Activated naive CD4-positive, alpha-beta T cell treated with anti-CD3 and anti-CD28 coated beads for 36 hours (primary cell): ENCODE data around the gene ASGR1. TPM values are rescaled to one million over a fixed set of nuclear protein-coding genes. Genes with fewer than 3 reads are reported as not detected.

Source experiments
- CTCF ChIA-PET: fragments of 350-600 bp; sonication (Branson Sonifier 250); formaldehyde crosslinking; loops from one replicate; lab custom pipeline; 2021; ENCODE audit warnings: antibody characterized with exemption; lab: Charles Lee
- DNase-seq: peaks from one replicate; pipeline ENCODE4 v3.0.0-alpha.2; 2020
- H3K27ac Mint-ChIP-seq: one replicate; pipeline ENCODE4 v1.8.0; 2021; ENCODE audit warnings: mild to moderate bottlenecking, mixed read lengths
- H3K27me3 Mint-ChIP-seq: one replicate; pipeline ENCODE4 v1.8.0; 2021; ENCODE audit warnings: low read depth, mixed read lengths
- H3K36me3 Mint-ChIP-seq: one replicate; pipeline ENCODE4 v1.8.0; 2021; ENCODE audit warnings: low read depth, mixed read lengths
- H3K4me1 Mint-ChIP-seq: one replicate; pipeline ENCODE4 v1.8.0; 2021; ENCODE audit warnings: low read depth, mixed read lengths
- H3K4me3 Mint-ChIP-seq: one replicate; pipeline ENCODE4 v1.8.0; 2021; ENCODE audit warnings: mild to moderate bottlenecking, moderate library complexity, mixed read lengths
- H3K9me3 Mint-ChIP-seq: one replicate; pipeline ENCODE4 v1.8.0; 2021; ENCODE audit warnings: mixed read lengths
- intact Hi-C: fragments of 100-400 bp; cut with micrococcal nuclease; formaldehyde crosslinking; loops from one replicate; pipeline ENCODE4 v1.15.1; 2023
- total RNA-seq, 2 experiments: library from RNA; stranded (reverse); gene quantifications; one replicate each; pipeline ENCODE4 v1.2.3, GENCODE V29; 2021

The ASGR1 gene
- total RNA-seq, 2 experiments from 2014 or later, result 0.64 to 1.5 TPM

GRCh38 chr17:7214300-7215135 is 35.3 kb upstream of the ASGR1 start:
- no peaks in the 10 kb centered on the region for H3K9me3 Mint-ChIP-seq
- CTCF ChIA-PET, result interaction anchor here (0.6 to 1.2 kb wide), 4 partner anchors 41 to 286 kb away, joined by 3 to 5 read pairs (median 4); no protein-coding TSS in a partner anchor
- H3K27me3 Mint-ChIP-seq, result no peaks in the 10 kb centered on the region
- DNase-seq, result peak; percentile 100
- peak overlapping the region; percentile 92 for H3K27ac Mint-ChIP-seq
- intact Hi-C loops, result loop anchor here (1.0 to 5.0 kb wide), 8 partner anchors 9 to 188 kb away; partner anchors contain the start of genes DVL2, EIF5A, ELP5 and NEURL4
- H3K4me1 Mint-ChIP-seq, result peaks cover 52% of the 10 kb centered on the region
- no peaks in the 10 kb centered on the region for H3K36me3 Mint-ChIP-seq
- H3K4me3 Mint-ChIP-seq, result peak overlapping the region; percentile 88

GRCh38 chr17:7213895-7214299 is 34.7 kb upstream of the ASGR1 start:
- intact Hi-C loops, result loop anchor here (1.0 to 2.0 kb wide), 6 partner anchors 9 to 167 kb away; partner anchors contain the start of genes DVL2, EIF5A, ELP5 and NEURL4
- CTCF ChIA-PET, result interaction anchor here (0.6 to 0.9 kb wide), 4 partner anchors 72 to 323 kb away, joined by 3 to 5 read pairs (median 4); no protein-coding TSS in a partner anchor
- H3K9me3 Mint-ChIP-seq, result no peaks in the 10 kb centered on the region
- H3K4me1 Mint-ChIP-seq, result peaks cover 45% of the 10 kb centered on the region
- peak overlapping the region; percentile 92 for H3K27ac Mint-ChIP-seq
- peak overlapping the region; percentile 88 for H3K4me3 Mint-ChIP-seq
- peak; percentile 80 for DNase-seq
- H3K36me3 Mint-ChIP-seq, result no peaks in the 10 kb centered on the region
- H3K27me3 Mint-ChIP-seq, result no peaks in the 10 kb centered on the region

- intact Hi-C loops, result no loop called here
- no peak for DNase-seq
- Mint-ChIP-seq H3K27me3 (no peaks in the 10 kb centered on the region), H3K4me3 (no peak overlapping the region), H3K27ac (no peak overlapping the region), H3K9me3 (no peaks in the 10 kb centered on the region), H3K4me1 (peaks cover 30% of the 10 kb centered on the region), H3K36me3 (no peaks in the 10 kb centered on the region)
- CTCF ChIA-PET, result no interaction called here
Measured at GRCh38 chr17:7211491-7212273, 32.5 kb upstream of the ASGR1 start.

- Mint-ChIP-seq H3K27me3 (no peaks in the 10 kb centered on the region), H3K4me1 (peaks cover 32% of the 10 kb centered on the region), H3K4me3 (no peak overlapping the region), H3K9me3 (no peaks in the 10 kb centered on the region), H3K36me3 (no peaks in the 10 kb centered on the region), H3K27ac (no peak overlapping the region)
- DNase-seq, result no peak
- CTCF ChIA-PET, result no interaction called here
- intact Hi-C loops, result no loop called here
Measured at GRCh38 chr17:7208754-7209460, 29.7 kb upstream of the ASGR1 start.

GRCh38 chr17:7208027-7208571 is 28.9 kb upstream of the ASGR1 start:
- no peaks in the 10 kb centered on the region for H3K36me3 Mint-ChIP-seq
- H3K9me3 Mint-ChIP-seq, result no peaks in the 10 kb centered on the region
- CTCF ChIA-PET, result no interaction called here
- H3K4me3 Mint-ChIP-seq, result no peak overlapping the region
- H3K27ac Mint-ChIP-seq, result no peak overlapping the region
- DNase-seq, result no peak
- H3K4me1 Mint-ChIP-seq, result peaks cover 31% of the 10 kb centered on the region
- intact Hi-C loops, result no loop called here
- no peaks in the 10 kb centered on the region for H3K27me3 Mint-ChIP-seq

- intact Hi-C loops, result no loop called here
- CTCF ChIA-PET, result interaction anchor here (0.6 kb wide), 1 partner anchor 32 kb away, joined by 3 read pairs; the partner anchor contains the start of gene PHF23
- Mint-ChIP-seq H3K27me3 (no peaks in the 10 kb centered on the region), H3K4me1 (peaks cover 31% of the 10 kb centered on the region), H3K4me3 (no peak overlapping the region), H3K27ac (no peak overlapping the region), H3K36me3 (no peaks in the 10 kb centered on the region), H3K9me3 (no peaks in the 10 kb centered on the region)
- no peak for DNase-seq
Measured at GRCh38 chr17:7207120-7208001, 28.2 kb upstream of the ASGR1 start.

- DNase-seq, result no peak
- Mint-ChIP-seq H3K4me3 (peak overlapping the region; percentile 70), H3K36me3 (no peaks in the 10 kb centered on the region), H3K27me3 (no peaks in the 10 kb centered on the region), H3K4me1 (peaks cover 31% of the 10 kb centered on the region), H3K27ac (peak overlapping the region; percentile 85), H3K9me3 (no peaks in the 10 kb centered on the region)
- intact Hi-C loops, result loop anchor here (1.0 kb wide), 1 partner anchor 9 kb away; no protein-coding TSS in a partner anchor
- CTCF ChIA-PET, result no interaction called here
Measured at GRCh38 chr17:7205561-7205960, 26.4 kb upstream of the ASGR1 start.

- peak; percentile 96 for DNase-seq
- H3K36me3 Mint-ChIP-seq, result no peaks in the 10 kb centered on the region
Measured at GRCh38 chr17:7204828-7205461, 25.8 kb upstream of the ASGR1 start.

GRCh38 chr17:7204336-7204735 is 25.2 kb upstream of the ASGR1 start:
- Mint-ChIP-seq H3K27me3 (no peaks in the 10 kb centered on the region), H3K4me3 (peak overlapping the region; percentile 70), H3K4me1 (peaks cover 28% of the 10 kb centered on the region), H3K9me3 (no peaks in the 10 kb centered on the region), H3K27ac (peak overlapping the region; percentile 85), H3K36me3 (no peaks in the 10 kb centered on the region)
- no peak for DNase-seq
- CTCF ChIA-PET, result interaction anchor here (1.0 to 1.3 kb wide), 2 partner anchors 27 to 152 kb away, joined by 3 to 4 read pairs; no protein-coding TSS in a partner anchor
- intact Hi-C loops, result no loop called here

More at GRCh38 chr17:7204828-7205461, 25.8 kb upstream of the ASGR1 start:
- intact Hi-C loops, result loop anchor here (1.0 kb wide), 1 partner anchor 9 kb away; no protein-coding TSS in a partner anchor
- peak overlapping the region; percentile 70 for H3K4me3 Mint-ChIP-seq
- no peaks in the 10 kb centered on the region for H3K9me3 Mint-ChIP-seq
- CTCF ChIA-PET, result interaction anchor here (1.0 kb wide), 1 partner anchor 28 kb away, joined by 4 read pairs; no protein-coding TSS in a partner anchor
- peaks cover 28% of the 10 kb centered on the region for H3K4me1 Mint-ChIP-seq
- H3K27me3 Mint-ChIP-seq, result no peaks in the 10 kb centered on the region
- peak overlapping the region; percentile 85 for H3K27ac Mint-ChIP-seq

- Mint-ChIP-seq H3K27me3 (no peaks in the 10 kb centered on the region), H3K4me3 (peak overlapping the region; percentile 70), H3K36me3 (no peaks in the 10 kb centered on the region), H3K4me1 (peaks cover 28% of the 10 kb centered on the region), H3K27ac (no peak overlapping the region), H3K9me3 (no peaks in the 10 kb centered on the region)
- CTCF ChIA-PET, result interaction anchor here (1.3 kb wide), 1 partner anchor 151 kb away, joined by 3 read pairs; no protein-coding TSS in a partner anchor
- DNase-seq, result no peak
- intact Hi-C loops, result no loop called here
Measured at GRCh38 chr17:7203391-7203790, 24.2 kb upstream of the ASGR1 start.
